H9 (cell line): ENCODE data around the gene TASOR2. TPM values are rescaled to one million over a fixed set of nuclear protein-coding genes. Genes with fewer than 3 reads are reported as not detected.

Experiments used
- DNase-seq: peaks from one replicate; pipeline ENCODE4 v3.0.0-alpha.2; 2017
- H2AFZ ChIP-seq: one replicate; pipeline ENCODE4 v1.6.1; 2013; ENCODE audit warnings: mild to moderate bottlenecking, low read length, control low read depth, moderate library complexity
- H2AK5ac ChIP-seq: 2 replicates; pipeline ENCODE4 v1.6.1; 2013; ENCODE audit warnings: low read length, control low read depth, mixed read lengths; ENCODE audit not compliant: insufficient read length
- H2BK120ac ChIP-seq: one replicate; pipeline ENCODE4 v1.6.1; 2013; ENCODE audit warnings: low read depth, mild to moderate bottlenecking, low read length, control low read depth, inconsistent platforms; ENCODE audit not compliant: poor library complexity, severe bottlenecking
- H2BK12ac ChIP-seq: 2 replicates; pipeline ENCODE4 v1.6.1; 2013; ENCODE audit warnings: low read length, control low read depth, mixed read lengths, low read depth; ENCODE audit not compliant: insufficient read length
- H2BK15ac ChIP-seq: 2 replicates; pipeline ENCODE4 v1.6.1; 2013; ENCODE audit warnings: low read depth, low read length, control low read depth
- H2BK20ac ChIP-seq: one replicate; pipeline ENCODE4 v1.6.1; 2013; ENCODE audit warnings: low read depth, mild to moderate bottlenecking, low read length, control low read depth, inconsistent platforms; ENCODE audit not compliant: poor library complexity, severe bottlenecking
- H2BK5ac ChIP-seq: 2 replicates; pipeline ENCODE4 v1.6.1; 2013; ENCODE audit warnings: low read length, control low read depth, mixed read lengths; ENCODE audit not compliant: insufficient read length
- H3K14ac ChIP-seq: 2 replicates; pipeline ENCODE4 v1.6.1; 2013; ENCODE audit warnings: low read length, control low read depth; ENCODE audit not compliant: insufficient read depth
- H3K18ac ChIP-seq: 2 replicates; pipeline ENCODE4 v1.6.1; 2013; ENCODE audit warnings: low read depth, mild to moderate bottlenecking, mixed read lengths, low read length, control low read depth; ENCODE audit not compliant: insufficient read length
- H3K23ac ChIP-seq: 2 replicates; pipeline ENCODE4 v1.6.1; 2013; ENCODE audit warnings: low read length, control low read depth, mixed read lengths, low read depth; ENCODE audit not compliant: insufficient read length
- H3K23me2 ChIP-seq: 2 replicates; pipeline ENCODE4 v1.6.1; 2013; ENCODE audit warnings: low read depth, mild to moderate bottlenecking, mixed read lengths, low read length, control low read depth; ENCODE audit not compliant: insufficient read length, poor library complexity, severe bottlenecking
- H3K27ac ChIP-seq: 2 replicates; pipeline ENCODE4 v1.5.1; 2013; ENCODE audit warnings: low read length, control low read depth, mixed read lengths, low read depth; ENCODE audit not compliant: insufficient read length
- H3K27me3 ChIP-seq: 2 replicates; pipeline ENCODE4 v1.6.1; 2013; ENCODE audit warnings: low read length, control low read depth, inconsistent platforms; ENCODE audit not compliant: insufficient read depth
- H3K4ac ChIP-seq: 2 replicates; pipeline ENCODE4 v1.6.1; 2013; ENCODE audit warnings: low read depth, mild to moderate bottlenecking, control low read depth, inconsistent platforms, low read length, moderate library complexity
- H3K4me1 ChIP-seq: 2 replicates; pipeline ENCODE4 v1.6.1; 2013; ENCODE audit warnings: low read length, control low read depth, inconsistent platforms; ENCODE audit not compliant: insufficient read depth
- H3K4me2 ChIP-seq: 2 replicates; pipeline ENCODE4 v1.6.1; 2013; ENCODE audit warnings: low read length, control low read depth, mixed read lengths; ENCODE audit not compliant: insufficient read length, insufficient read depth
- H3K56ac ChIP-seq: 2 replicates; pipeline ENCODE4 v1.6.1; 2013; ENCODE audit warnings: low read depth, mild to moderate bottlenecking, mixed read lengths, low read length, control low read depth; ENCODE audit not compliant: insufficient read length
- H3K79me1 ChIP-seq: 2 replicates; pipeline ENCODE4 v1.6.1; 2013; ENCODE audit warnings: low read depth, mild to moderate bottlenecking, moderate library complexity, low read length, control low read depth, inconsistent platforms; ENCODE audit not compliant: insufficient read depth, poor library complexity, severe bottlenecking
- H3K79me2 ChIP-seq: 2 replicates; pipeline ENCODE4 v1.6.1; 2013; ENCODE audit warnings: low read length, control low read depth, inconsistent platforms; ENCODE audit not compliant: insufficient read depth
- H3K9ac ChIP-seq: 2 replicates; pipeline ENCODE4 v1.6.1; 2013; ENCODE audit warnings: low read length, control low read depth, mixed read lengths; ENCODE audit not compliant: insufficient read length; ENCODE audit errors: extremely low read depth
- H3K9me3 ChIP-seq: one replicate; pipeline ENCODE4 v1.6.1; 2013; ENCODE audit warnings: low read depth, low read length, inconsistent platforms; ENCODE audit not compliant: control insufficient read depth
- H3T11ph ChIP-seq: one replicate; pipeline ENCODE4 v1.6.1; 2013; ENCODE audit warnings: mild to moderate bottlenecking, low read length, control low read depth, inconsistent platforms
- H4K20me1 ChIP-seq: one replicate; pipeline ENCODE4 v1.6.1; 2013; ENCODE audit not compliant: control insufficient read depth, insufficient read length, insufficient read depth
- H4K5ac ChIP-seq: 2 replicates; pipeline ENCODE4 v1.6.1; 2013; ENCODE audit warnings: low read depth, mild to moderate bottlenecking, mixed read lengths, low read length, control low read depth; ENCODE audit not compliant: insufficient read length
- H4K8ac ChIP-seq: replicated peaks from 2 replicates; pipeline ENCODE4 v1.6.1; 2013; ENCODE audit warnings: low read length, control low read depth, mixed read lengths, low read depth; ENCODE audit not compliant: insufficient read length
- H4K91ac ChIP-seq: 2 replicates; pipeline ENCODE4 v1.6.1; 2013; ENCODE audit warnings: low read depth, mild to moderate bottlenecking, moderate library complexity, mixed read lengths, low read length, control low read depth; ENCODE audit not compliant: insufficient read length
- H3K27ac Mint-ChIP-seq, 3 experiments: 2 replicates in 2 of 3; 3 replicates in 1 of 3; pipeline ENCODE4 v1.8.0; 2020 to 2021; ENCODE audit warnings: mixed read lengths in 3 of 3, mild to moderate bottlenecking in 1 of 3, moderate library complexity in 1 of 3
- H3K27me3 Mint-ChIP-seq: 2 replicates; pipeline ENCODE4 v1.8.0; 2021; ENCODE audit warnings: low read depth, mild to moderate bottlenecking, moderate library complexity, mixed read lengths
- H3K36me3 Mint-ChIP-seq, 3 experiments: 2 replicates in 2 of 3; 3 replicates in 1 of 3; pipeline ENCODE4 v1.8.0; 2020 to 2021; ENCODE audit warnings: low read depth in 3 of 3, mixed read lengths in 3 of 3; ENCODE audit not compliant: insufficient read depth in 1 of 3
- H3K4me1 Mint-ChIP-seq, 2 experiments: 2 replicates each; pipeline ENCODE4 v1.8.0; 2020; ENCODE audit warnings: mixed read lengths in 2 of 2
- H3K4me3 Mint-ChIP-seq, 2 experiments: 2 replicates in 1 of 2; 3 replicates in 1 of 2; pipeline ENCODE4 v1.8.0; 2020 to 2021; ENCODE audit warnings: mild to moderate bottlenecking in 2 of 2, mixed read lengths in 2 of 2, moderate library complexity in 1 of 2
- H3K9me3 Mint-ChIP-seq, 2 experiments: 2 replicates in 1 of 2; 3 replicates in 1 of 2; pipeline ENCODE4 v1.8.0; 2020; ENCODE audit warnings: mild to moderate bottlenecking in 2 of 2, mixed read lengths in 2 of 2, moderate library complexity in 1 of 2
- CTCF ChIP-seq: fragments of 200-600 bp; sonication (generic); conservative IDR thresholded peaks from 3 replicates; pipeline ENCODE4 v1.8.0; 2021; ENCODE audit warnings: antibody characterized with exemption, mild to moderate bottlenecking
- WGBS: extraction: QIAGEN DNeasy Blood & Tissue Kit; methylation state at CpG from one replicate; pipeline ENCODE4 v1.1.7; 2013; ENCODE audit warnings: missing lambda C conversion rate, low lambda C conversion rate, mixed read lengths; ENCODE audit not compliant: insufficient read length; ENCODE audit errors: extremely low coverage; 5-methylcytosine and 5-hydroxymethylcytosine counted together
- long read RNA-seq: library from polyadenylated mRNA; unstranded; transcript quantifications from one replicate; pipeline ENCODE4 v2.0.0, GENCODE V29; 2020
- total RNA-seq: library from RNA; stranded (reverse); gene quantifications from 2 replicates; pipeline ENCODE4 v1.2.1, GENCODE V29; 2021

Gene TASOR2
- total RNA-seq = 64.5 and 67.0 TPM in 2 replicates
- long read RNA-seq, partial matches to known transcripts = 9 of 20 reads
- long read RNA-seq, other reads (novel, unspliced or antisense) = 11 of 20 reads

- H4K91ac ChIP-seq = no peak within 1 kb of the TSS
- H2BK120ac ChIP-seq = no peak within 1 kb of the TSS
- H3K79me1 ChIP-seq = no peaks in the 10 kb centered on the region
- peak within 1 kb of the TSS; percentile 91 for H3K4me2 ChIP-seq
- no peak within 1 kb of the TSS for H3K18ac ChIP-seq
- H3K4me3 Mint-ChIP-seq = peak within 1 kb of the TSS; percentile 96 to 97
- H3K56ac ChIP-seq = no peak within 1 kb of the TSS
- DNase-seq = peak; percentile 99
- H3K4me1 ChIP-seq = no peaks in the 10 kb centered on the region
- H2BK5ac ChIP-seq = no peak within 1 kb of the TSS
- H3T11ph ChIP-seq = no peak within 1 kb of the TSS
- H3K4ac ChIP-seq = no peak within 1 kb of the TSS
- no peaks in the 10 kb centered on the region for H3K9me3 ChIP-seq
- H3K14ac ChIP-seq = no peak within 1 kb of the TSS
- H2AFZ ChIP-seq = no peak within 1 kb of the TSS
- no peak within 1 kb of the TSS for H3K27ac ChIP-seq
- no peak within 1 kb of the TSS for H4K5ac ChIP-seq
- peaks cover 40% of the 10 kb centered on the region for H3K27me3 Mint-ChIP-seq
- H4K8ac ChIP-seq = no peak within 1 kb of the TSS
- no peaks in the 10 kb centered on the region for H4K20me1 ChIP-seq
- H3K9ac ChIP-seq = peak within 1 kb of the TSS; percentile 32
- H3K23me2 ChIP-seq = peaks cover 4% of the 10 kb centered on the region
- no CpG with 5 or more reads among the region's 54 CpGs for WGBS
- no peak within 1 kb of the TSS for H2BK15ac ChIP-seq
- no peak within 1 kb of the TSS for H2AK5ac ChIP-seq
- H3K27ac Mint-ChIP-seq = peak within 1 kb of the TSS; percentile 57 to 87 (median 83); a peak in 5 of 7 replicates
- H3K23ac ChIP-seq = no peak within 1 kb of the TSS
- peaks cover 14 to 15% of the 10 kb centered on the region in 2 experiments for H3K4me1 Mint-ChIP-seq
- no peak within 1 kb of the TSS for H2BK20ac ChIP-seq
- TF ChIP-seq CTCF = no peak
- H3K27me3 ChIP-seq = no peaks in the 10 kb centered on the region; the same call in 1 of the 2 replicates
- peaks cover 12% of the 10 kb centered on the region; the same call in 1 of the 2 replicates for H3K79me2 ChIP-seq
- no peak within 1 kb of the TSS for H2BK12ac ChIP-seq
- H3K36me3 Mint-ChIP-seq = peaks cover 0 to 4% (median 2%) of the 10 kb centered on the region in 3 experiments; a peak in 2 of 7 replicates
- H3K9me3 Mint-ChIP-seq = peaks cover 0 to 7% of the 10 kb centered on the region in 2 experiments; a peak in 2 of 5 replicates
These were observed at the start of gene TASOR2 for GRCh38 chr10:5684318-5684970. TSS of gene TASOR2 (plus strand) at chr10:5684838. CDS start at chr10:5720643, 35,805 bp downstream.
